Hepatocyte (in vitro differentiated cells): ENCODE data around the gene ATAD1.

Source experiments
- EZH2 ChIP-seq: fragments of 200-600 bp; sonication (generic); IDR thresholded peaks from 2 replicates; pipeline ENCODE4 v1.6.1; 2016; ENCODE audit warnings: antibody characterized with exemption, mild to moderate bottlenecking, borderline replicate concordance
- EZH2phosphoT487 ChIP-seq: fragments of 200-600 bp; sonication (generic); IDR thresholded peaks from one replicate; pipeline ENCODE4 v1.6.1; 2018; ENCODE audit warnings: antibody characterized with exemption, mild to moderate bottlenecking, low read depth, moderate library complexity; ENCODE audit not compliant: unreplicated experiment, severe bottlenecking
- TF ChIP-seq, protein P1 (sequence below): fragments of 200-600 bp; sonication (generic); IDR thresholded peaks from 2 replicates; pipeline ENCODE4 v1.5.1; 2016; ENCODE audit warnings: antibody characterized with exemption, mild to moderate bottlenecking; ENCODE audit not compliant: poor library complexity

DNA sequence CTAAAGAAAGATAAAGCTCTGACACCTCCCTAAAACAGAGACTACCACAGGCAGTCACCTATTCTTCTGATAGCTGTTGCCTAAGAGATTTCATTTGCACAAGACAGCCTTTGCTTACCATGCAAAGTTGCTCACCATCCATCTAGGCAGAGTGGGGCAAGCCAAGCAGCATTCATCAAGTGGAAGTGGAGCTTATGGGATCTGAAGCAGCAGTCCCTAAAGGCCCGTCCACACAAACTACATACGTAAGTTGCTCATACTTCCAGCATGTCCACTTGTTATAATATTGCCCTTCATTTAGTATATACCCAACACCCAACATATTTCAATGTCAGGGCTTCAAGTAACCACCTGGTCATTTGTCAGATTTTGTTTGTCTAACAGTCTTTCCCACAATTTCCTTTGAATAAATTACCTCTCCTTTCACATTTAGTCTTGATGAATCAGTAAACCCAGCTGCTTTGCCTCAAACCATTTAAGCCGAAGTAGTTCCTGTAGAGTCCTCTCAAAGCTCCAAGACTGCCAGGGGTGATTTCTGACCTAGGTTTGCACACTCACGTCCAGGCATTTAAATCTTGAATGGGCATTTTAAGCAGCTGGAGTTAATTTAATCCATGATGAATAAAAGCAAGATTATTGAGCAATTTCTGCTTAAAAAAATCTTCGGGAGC is 67.9 kb downstream of the ATAD1 start:
- TF ChIP-seq, protein P1, sequence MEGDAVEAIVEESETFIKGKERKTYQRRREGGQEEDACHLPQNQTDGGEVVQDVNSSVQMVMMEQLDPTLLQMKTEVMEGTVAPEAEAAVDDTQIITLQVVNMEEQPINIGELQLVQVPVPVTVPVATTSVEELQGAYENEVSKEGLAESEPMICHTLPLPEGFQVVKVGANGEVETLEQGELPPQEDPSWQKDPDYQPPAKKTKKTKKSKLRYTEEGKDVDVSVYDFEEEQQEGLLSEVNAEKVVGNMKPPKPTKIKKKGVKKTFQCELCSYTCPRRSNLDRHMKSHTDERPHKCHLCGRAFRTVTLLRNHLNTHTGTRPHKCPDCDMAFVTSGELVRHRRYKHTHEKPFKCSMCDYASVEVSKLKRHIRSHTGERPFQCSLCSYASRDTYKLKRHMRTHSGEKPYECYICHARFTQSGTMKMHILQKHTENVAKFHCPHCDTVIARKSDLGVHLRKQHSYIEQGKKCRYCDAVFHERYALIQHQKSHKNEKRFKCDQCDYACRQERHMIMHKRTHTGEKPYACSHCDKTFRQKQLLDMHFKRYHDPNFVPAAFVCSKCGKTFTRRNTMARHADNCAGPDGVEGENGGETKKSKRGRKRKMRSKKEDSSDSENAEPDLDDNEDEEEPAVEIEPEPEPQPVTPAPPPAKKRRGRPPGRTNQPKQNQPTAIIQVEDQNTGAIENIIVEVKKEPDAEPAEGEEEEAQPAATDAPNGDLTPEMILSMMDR, result no peak
- TF ChIP-seq EZH2 (no peak), EZH2phosphoT487 (no peak)
